Measurements from ENCODE around the gene CCDC9.

CCDC9 gene

GRCh38 chr19:47255879-47256692 is at the start of gene CCDC9:
Gene CCDC9, plus strand, starts transcription at chr19:47256525. Its CDS starts 1,876 bp downstream, at chr19:47258401.
- Mint-ChIP-seq H3K9me3 (no peaks in the 10 kb centered on the region), H3K36me3 (peaks cover 24% of the 10 kb centered on the region), H3K4me3 (peak within 1 kb of the TSS; percentile 87), H3K27me3 (no peaks in the 10 kb centered on the region), H3K4me1 (peaks cover 33% of the 10 kb centered on the region), H3K27ac (peak within 1 kb of the TSS; percentile 93)
- ATAC-seq (ENCODE audit: low read depth): peak; percentile 62
- peak; percentile 90 to 91 for DNase-seq (ENCODE audit: low spot score in 2 of 2)

DNA sequence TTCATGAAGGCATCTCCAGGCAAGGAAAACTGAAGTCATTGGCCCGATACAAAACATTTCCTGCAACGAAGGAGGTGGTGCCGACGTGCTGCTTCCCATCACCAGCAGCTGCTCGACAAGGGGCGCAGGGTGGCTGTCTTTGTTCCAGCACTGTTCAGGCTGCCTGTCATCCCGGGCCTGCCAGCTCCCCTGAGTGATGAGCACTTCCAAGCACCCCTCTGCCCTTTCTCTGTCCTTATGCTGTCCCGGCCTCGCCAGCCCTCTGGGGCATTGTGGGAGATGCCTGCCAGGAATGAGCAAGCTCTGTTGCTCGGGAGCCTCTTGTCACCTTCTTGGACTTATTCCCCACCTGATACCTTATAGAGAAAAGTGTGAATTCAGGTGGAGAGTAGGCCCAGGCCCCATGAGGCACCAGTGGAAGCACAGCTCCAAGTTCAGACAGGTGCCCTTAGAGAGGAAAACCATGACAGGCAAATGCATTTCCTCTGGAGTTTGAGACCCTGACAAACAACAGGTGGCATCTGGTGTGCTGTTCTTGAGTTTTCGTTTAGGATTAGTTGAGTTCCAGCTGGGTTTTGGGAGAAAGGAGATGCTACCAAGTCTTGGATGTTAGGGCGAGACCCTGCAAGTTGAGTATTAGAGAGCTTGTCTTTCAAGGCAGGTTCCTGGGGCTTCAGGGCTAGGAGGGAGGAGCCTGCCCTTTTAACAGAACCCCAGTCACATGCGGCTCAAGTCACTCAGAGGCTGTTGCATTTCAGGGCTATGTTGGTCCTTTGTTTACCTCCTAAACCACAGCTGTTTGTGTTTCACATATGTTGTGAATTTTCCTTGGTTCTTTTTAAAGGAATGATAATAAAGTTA is 46.8 kb upstream of the CCDC9 start:
- DNase-seq (ENCODE audit: low spot score in 2 of 2) (no peak), ATAC-seq (ENCODE audit: low read depth) (no peak)
- no peaks in the 10 kb centered on the region for H3K9me3 Mint-ChIP-seq
- no peaks in the 10 kb centered on the region for H3K27me3 Mint-ChIP-seq
- no peak overlapping the region for H3K4me3 Mint-ChIP-seq
- H3K27ac Mint-ChIP-seq: peak overlapping the region; percentile 75
- H3K4me1 Mint-ChIP-seq: peaks cover 5% of the 10 kb centered on the region
- H3K36me3 Mint-ChIP-seq: peaks cover 21% of the 10 kb centered on the region

GRCh38 chr19:47210180-47210490 is 46.2 kb upstream of the CCDC9 start:
- Mint-ChIP-seq H3K27me3 (no peaks in the 10 kb centered on the region), H3K4me1 (peaks cover 5% of the 10 kb centered on the region), H3K36me3 (peaks cover 19% of the 10 kb centered on the region), H3K9me3 (no peaks in the 10 kb centered on the region), H3K27ac (peak overlapping the region; percentile 32), H3K4me3 (no peak overlapping the region)
- no peak for ATAC-seq (ENCODE audit: low read depth)
- no peak for DNase-seq (ENCODE audit: low spot score in 2 of 2)

- Mint-ChIP-seq H3K27ac (peak overlapping the region; percentile 32), H3K4me3 (no peak overlapping the region), H3K27me3 (no peaks in the 10 kb centered on the region), H3K9me3 (no peaks in the 10 kb centered on the region), H3K4me1 (peaks cover 5% of the 10 kb centered on the region), H3K36me3 (peaks cover 17% of the 10 kb centered on the region)
- peak; percentile 79 to 82 for DNase-seq (ENCODE audit: low spot score in 2 of 2)
- peak; percentile 77 for ATAC-seq (ENCODE audit: low read depth)
Measured at GRCh38 chr19:47210689-47211316, 45.5 kb upstream of the CCDC9 start.

GRCh38 chr19:47215581-47215980 is 40.7 kb upstream of the CCDC9 start:
- H3K27ac Mint-ChIP-seq: no peak overlapping the region
- no peaks in the 10 kb centered on the region for H3K36me3 Mint-ChIP-seq
- no peaks in the 10 kb centered on the region for H3K27me3 Mint-ChIP-seq
- no peaks in the 10 kb centered on the region for H3K9me3 Mint-ChIP-seq
- H3K4me3 Mint-ChIP-seq: no peak overlapping the region
- DNase-seq (ENCODE audit: low spot score in 2 of 2): no peak
- H3K4me1 Mint-ChIP-seq: peaks cover 3% of the 10 kb centered on the region
- no peak for ATAC-seq (ENCODE audit: low read depth)

DNA sequence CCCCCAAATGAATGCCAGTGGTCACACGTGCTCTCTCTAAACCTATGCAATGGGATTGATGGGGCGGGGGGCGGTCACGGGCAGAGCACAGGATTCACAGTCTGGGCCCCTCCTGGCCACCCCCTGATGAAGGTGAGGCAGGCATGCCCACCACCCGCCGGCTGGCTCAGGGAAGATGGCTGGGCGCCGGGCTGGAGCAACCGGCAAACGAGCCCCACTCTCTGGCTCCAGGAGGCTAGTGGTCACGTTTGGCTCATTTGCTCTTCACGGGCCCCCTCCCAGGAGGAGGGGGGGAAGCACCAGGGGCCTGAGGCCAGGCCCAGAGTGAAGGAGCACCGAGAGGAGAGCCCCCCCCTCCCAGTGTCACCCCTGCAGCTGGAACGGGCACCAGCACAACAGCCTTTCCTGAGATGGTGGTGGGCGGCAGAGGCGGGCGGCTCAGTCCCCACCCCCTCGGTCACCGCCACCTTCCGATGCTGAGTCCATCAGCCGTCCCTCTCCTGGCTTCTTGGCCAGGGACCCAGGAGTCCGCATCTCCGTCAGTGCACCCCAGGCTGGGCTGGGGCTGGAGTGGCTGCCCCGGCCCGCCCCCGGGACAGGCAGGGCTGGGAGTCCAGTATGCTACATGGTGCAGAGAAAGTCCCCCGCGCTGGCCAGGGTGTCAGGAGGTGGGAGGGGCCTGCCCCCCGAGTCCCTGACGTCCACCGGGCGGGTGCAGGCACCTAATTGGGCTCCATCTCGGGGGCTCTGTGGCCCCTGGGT is 35.1 kb upstream of the CCDC9 start:
- no peak overlapping the region for H3K27ac Mint-ChIP-seq
- ATAC-seq (ENCODE audit: low read depth): no peak

GRCh38 chr19:47221890-47222289 is 34.4 kb upstream of the CCDC9 start:
- Mint-ChIP-seq H3K27me3 (no peaks in the 10 kb centered on the region), H3K27ac (no peak overlapping the region), H3K4me1 (peaks cover 4% of the 10 kb centered on the region), H3K4me3 (no peak overlapping the region), H3K36me3 (no peaks in the 10 kb centered on the region), H3K9me3 (no peaks in the 10 kb centered on the region)
- no peak for ATAC-seq (ENCODE audit: low read depth)
- no peak for DNase-seq (ENCODE audit: low spot score in 2 of 2)

More for the DNA sequence above, 35.1 kb upstream of the CCDC9 start:
- Mint-ChIP-seq H3K27me3 (no peaks in the 10 kb centered on the region), H3K4me3 (no peak overlapping the region), H3K9me3 (no peaks in the 10 kb centered on the region), H3K4me1 (peaks cover 4% of the 10 kb centered on the region), H3K36me3 (no peaks in the 10 kb centered on the region)
- DNase-seq (ENCODE audit: low spot score in 2 of 2): no peak

- H3K36me3 Mint-ChIP-seq: no peaks in the 10 kb centered on the region
- H3K4me3 Mint-ChIP-seq: peak overlapping the region; percentile 80
- peak overlapping the region; percentile 45 for H3K27ac Mint-ChIP-seq
- H3K9me3 Mint-ChIP-seq: no peaks in the 10 kb centered on the region
- peak; percentile 62 for ATAC-seq (ENCODE audit: low read depth)
- DNase-seq (ENCODE audit: low spot score in 2 of 2): peak; percentile 92 to 96
- H3K4me1 Mint-ChIP-seq: peaks cover 4% of the 10 kb centered on the region
- no peaks in the 10 kb centered on the region for H3K27me3 Mint-ChIP-seq
Measured at GRCh38 chr19:47225746-47226425, 30.4 kb upstream of the CCDC9 start.

DNA sequence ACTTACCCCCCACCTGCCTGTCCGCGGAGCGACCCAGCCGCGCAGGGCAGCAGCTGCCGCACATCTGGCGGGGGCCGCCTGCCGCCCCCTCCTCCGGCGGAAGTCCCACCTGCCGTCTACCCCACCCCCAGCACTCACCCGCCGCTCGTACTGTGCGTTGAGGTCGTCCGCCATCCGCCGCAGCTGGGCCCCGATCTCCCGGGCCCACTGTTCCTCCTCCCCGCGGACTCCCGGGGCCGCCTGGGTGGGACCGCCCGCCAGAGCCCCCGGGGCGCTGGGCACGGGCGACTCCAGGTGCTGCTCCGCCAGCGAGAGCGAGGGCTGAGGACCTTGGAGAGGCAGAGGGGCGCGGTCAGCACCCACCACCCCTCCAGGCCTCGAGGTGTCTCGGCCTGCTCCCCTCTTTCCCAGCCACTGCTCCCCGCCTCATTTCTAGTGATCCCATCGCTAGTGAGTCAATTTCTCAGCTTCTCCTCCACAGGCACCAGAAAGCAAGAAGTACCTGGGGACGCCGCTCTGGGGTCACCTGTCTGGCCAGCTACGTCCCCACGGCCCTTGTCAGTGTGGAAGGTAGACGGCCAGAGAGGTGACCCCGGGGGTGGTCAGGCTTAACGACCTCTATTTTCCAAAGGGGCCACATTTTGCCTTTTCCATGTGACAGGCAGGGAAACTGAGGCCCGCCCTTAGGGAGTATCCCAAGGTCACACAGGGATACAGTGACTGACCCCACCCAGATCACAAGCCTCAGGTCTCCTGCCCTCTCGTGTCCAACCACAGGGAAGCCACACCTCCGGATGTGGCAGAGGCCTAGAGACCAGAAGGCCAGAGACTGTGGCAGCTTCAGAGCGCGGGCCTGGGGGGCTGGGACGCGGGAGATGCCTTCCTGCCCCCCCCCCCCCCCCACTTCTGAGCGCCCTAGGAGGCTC is 29.6 kb upstream of the CCDC9 start:
- H3K27ac Mint-ChIP-seq: peak overlapping the region; percentile 84
- H3K4me1 Mint-ChIP-seq: peaks cover 8% of the 10 kb centered on the region
- ATAC-seq (ENCODE audit: low read depth) (peak; percentile 4), DNase-seq (ENCODE audit: low spot score in 2 of 2) (peak in 1 of 2 donors; percentile 35)
- H3K36me3 Mint-ChIP-seq: no peaks in the 10 kb centered on the region
- H3K4me3 Mint-ChIP-seq: peak overlapping the region; percentile 80
- H3K27me3 Mint-ChIP-seq: no peaks in the 10 kb centered on the region
- no peaks in the 10 kb centered on the region for H3K9me3 Mint-ChIP-seq

- DNase-seq (ENCODE audit: low spot score in 2 of 2) (peak; percentile 42 to 44), ATAC-seq (ENCODE audit: low read depth) (no peak)
- H3K27me3 Mint-ChIP-seq: no peaks in the 10 kb centered on the region
- H3K27ac Mint-ChIP-seq: peak overlapping the region; percentile 84
- H3K36me3 Mint-ChIP-seq: no peaks in the 10 kb centered on the region
- H3K9me3 Mint-ChIP-seq: no peaks in the 10 kb centered on the region
- H3K4me1 Mint-ChIP-seq: peaks cover 14% of the 10 kb centered on the region
- H3K4me3 Mint-ChIP-seq: peak overlapping the region; percentile 80
Measured at GRCh38 chr19:47227352-47228167, 28.8 kb upstream of the CCDC9 start.

- peak in 1 of 2 donors; percentile 59 for DNase-seq (ENCODE audit: low spot score in 2 of 2)
- no peak overlapping the region for H3K4me3 Mint-ChIP-seq
- H3K4me1 Mint-ChIP-seq: peaks cover 18% of the 10 kb centered on the region
- H3K27me3 Mint-ChIP-seq: no peaks in the 10 kb centered on the region
- no peaks in the 10 kb centered on the region for H3K9me3 Mint-ChIP-seq
- H3K36me3 Mint-ChIP-seq: no peaks in the 10 kb centered on the region
- no peak overlapping the region for H3K27ac Mint-ChIP-seq
- peak; percentile 6 for ATAC-seq (ENCODE audit: low read depth)
Measured at GRCh38 chr19:47228168-47228936, 28.0 kb upstream of the CCDC9 start.

Measured in memory B cell (primary cell).